ENCODE measurements around the gene FJX1.

FJX1 gene

GRCh38 chr11:35606206-35606605 lies 12.1 kb upstream of the FJX1 start:
- no peak for DNase-seq

DNA sequence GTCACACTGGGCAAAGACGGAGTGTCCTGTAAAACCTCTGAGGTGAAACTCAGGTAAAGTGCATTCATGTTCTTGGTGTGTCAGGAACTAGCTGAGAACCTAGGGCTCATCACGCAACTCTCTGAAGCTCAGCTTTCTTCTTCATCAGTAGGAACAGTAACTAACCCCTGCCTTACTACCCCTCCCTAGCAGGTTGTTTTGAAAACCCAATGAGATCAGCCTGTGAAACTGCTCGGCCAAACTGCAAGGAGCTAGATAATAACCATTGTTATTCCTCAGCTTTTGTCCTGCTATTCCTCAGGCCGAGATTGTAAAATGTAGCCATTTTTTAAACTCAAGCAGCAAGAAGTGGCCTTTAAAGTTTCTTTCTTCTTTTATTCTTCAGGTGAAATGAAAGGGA lies 9.8 kb upstream of the FJX1 start:
- DNase-seq: no peak

- DNase-seq: no peak
These were observed 8.6 kb upstream of the FJX1 start for GRCh38 chr11:35609656-35610055.

GRCh38 chr11:35610631-35611030 lies 7.6 kb upstream of the FJX1 start:
- DNase-seq: no peak

GRCh38 chr11:35611741-35612140 lies 6.5 kb upstream of the FJX1 start:
- DNase-seq: no peak

GRCh38 chr11:35614939-35615569 lies 3.2 kb upstream of the FJX1 start:
- DNase-seq: no peak

- DNase-seq: peak; percentile 49
These were observed 2.0 kb upstream of the FJX1 start for GRCh38 chr11:35615921-35616900.

DNA sequence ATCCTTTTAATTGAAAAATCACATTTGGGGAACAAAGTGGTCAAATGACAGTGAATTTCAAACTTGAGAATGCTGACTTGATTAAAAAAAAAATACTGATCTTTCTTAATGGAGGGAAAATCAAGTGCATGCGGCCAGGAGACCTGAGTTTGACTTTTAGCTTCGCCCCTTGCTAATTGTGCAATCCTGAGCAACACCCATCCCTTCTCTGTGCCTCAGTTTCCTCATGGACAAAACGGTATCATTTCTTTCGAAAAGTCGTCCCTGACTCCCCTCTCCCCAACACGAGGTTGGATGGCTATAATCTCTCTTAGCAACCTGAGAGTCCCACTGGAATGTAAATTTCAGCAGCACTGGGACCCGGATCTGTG lies 959 bp upstream of the FJX1 start:
- no peak for DNase-seq

DNA sequence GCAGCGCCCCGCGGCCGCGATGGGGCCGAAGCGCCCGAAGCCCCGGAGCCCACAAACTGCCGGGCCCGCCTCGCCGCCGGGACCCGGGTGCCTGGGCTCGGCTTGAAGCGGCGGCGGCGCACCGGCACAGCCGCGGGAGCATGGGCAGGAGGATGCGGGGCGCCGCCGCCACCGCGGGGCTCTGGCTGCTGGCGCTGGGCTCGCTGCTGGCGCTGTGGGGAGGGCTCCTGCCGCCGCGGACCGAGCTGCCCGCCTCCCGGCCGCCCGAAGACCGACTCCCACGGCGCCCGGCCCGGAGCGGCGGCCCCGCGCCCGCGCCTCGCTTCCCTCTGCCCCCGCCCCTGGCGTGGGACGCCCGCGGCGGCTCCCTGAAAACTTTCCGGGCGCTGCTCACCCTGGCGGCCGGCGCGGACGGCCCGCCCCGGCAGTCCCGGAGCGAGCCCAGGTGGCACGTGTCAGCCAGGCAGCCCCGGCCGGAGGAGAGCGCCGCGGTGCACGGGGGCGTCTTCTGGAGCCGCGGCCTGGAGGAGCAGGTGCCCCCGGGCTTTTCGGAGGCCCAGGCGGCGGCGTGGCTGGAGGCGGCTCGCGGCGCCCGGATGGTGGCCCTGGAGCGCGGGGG lies 346 bp downstream of the FJX1 start:
- DNase-seq: peak; percentile 28

GRCh38 chr11:35619116-35619854 lies 1.0 kb downstream of the FJX1 start:
- peak; percentile 53 for DNase-seq

DNA sequence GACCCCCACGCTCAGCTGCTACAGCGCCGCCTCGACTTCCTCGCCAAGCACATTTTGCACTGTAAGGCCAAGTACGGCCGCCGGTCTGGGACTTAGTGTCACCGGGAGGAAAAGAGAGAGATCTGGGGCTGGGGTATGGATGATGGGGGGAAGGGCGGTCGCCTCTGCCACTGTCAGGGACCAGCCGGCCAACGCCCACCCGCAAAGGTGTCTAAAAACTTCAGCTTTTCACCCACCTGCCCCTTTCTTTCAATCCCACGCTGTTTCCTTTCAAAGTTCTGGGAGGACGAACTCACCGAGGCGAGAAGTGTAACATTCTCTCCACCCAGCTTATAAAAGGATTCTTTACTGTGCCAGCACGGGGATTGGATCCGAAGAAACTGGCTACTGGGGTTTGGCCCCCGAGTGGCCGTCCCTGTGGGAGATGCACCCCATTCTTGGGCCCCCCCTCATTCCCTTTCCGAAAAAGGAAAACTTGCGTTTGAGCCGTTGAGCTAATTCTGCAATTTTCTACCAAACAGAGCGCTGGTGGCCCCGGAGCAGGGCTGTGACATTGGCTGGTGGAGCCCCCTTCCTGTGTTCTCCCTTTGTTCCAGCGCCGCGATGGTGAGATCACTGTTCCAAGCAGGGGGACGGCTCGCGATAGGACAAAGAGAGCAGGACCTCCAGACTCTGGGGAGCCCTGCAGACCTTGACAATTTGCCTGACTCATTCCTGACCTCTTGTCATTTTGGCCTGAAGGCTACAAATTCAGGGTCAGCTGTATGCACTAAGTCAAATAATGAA lies 1.8 kb downstream of the FJX1 start:
- peak; percentile 57 for DNase-seq

GRCh38 chr11:35620795-35621194 lies 2.5 kb downstream of the FJX1 start:
- no peak for DNase-seq

DNA sequence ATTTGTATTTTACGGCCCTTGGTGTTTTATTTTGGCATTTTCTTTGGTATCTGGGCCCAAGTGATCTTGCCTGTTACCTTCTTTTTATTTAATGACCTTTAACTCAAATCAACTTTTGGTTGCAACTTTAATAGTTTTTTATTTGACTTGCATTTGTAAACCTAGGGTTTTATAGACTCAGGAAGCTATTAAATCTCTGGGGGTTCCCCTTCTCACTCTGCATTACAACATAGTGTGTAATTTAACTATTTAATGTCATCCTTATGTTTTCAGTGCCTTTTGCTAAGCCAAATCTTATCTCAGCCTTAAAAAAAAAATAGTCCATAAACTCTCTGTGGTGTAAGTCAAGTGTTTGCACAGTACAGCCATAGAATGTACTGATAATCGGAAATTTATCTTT lies 3.4 kb downstream of the FJX1 start:
- DNase-seq: no peak

DNA sequence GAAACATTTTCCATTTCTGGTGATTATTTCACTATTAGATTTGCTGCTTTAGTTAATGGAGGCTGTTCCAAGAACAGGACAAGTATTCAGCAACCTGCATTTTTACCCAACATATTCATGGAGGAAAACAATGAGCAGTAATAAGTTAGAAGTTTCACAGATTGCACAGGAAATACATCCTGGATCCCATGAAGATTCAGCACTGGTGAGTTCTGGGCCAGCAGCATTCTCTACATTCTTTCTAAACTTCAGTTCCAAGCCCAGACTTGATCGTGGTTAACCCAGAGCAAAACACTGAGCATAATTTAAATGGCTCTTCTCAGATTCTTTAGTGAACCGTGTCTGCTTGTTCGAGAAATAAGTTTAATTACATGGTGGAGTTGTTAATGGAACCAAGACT lies 3.8 kb downstream of the FJX1 start:
- peak; percentile 59 for DNase-seq

DNA sequence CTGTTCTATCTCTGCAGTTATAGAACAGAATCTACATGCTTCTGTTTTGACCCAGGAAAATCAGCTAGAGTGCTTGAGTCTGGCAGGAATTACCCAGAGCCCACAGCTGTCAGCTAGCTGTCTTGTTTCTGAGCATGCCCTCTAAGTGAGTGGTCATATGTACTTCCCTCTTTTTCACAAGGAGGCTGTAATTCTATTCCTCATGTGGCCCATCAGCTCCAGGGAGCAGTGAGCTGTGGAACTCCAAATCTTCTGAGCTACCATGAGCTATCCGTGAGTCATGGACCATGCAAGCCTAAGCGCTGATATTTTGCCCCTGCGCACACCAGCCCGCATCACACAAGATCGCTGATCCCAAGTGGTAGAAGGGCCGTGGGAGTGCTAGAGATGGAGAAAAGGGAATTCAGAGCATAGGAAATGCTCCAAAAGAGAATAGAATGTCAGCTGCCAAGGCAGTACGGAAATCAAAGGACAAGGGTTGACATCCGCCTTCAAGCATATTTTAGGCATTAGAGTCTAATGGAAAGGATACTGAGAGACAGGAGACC lies 5.4 kb downstream of the FJX1 start:
- DNase-seq: peak; percentile 45

GRCh38 chr11:35624316-35624715 lies 6.1 kb downstream of the FJX1 start:
- no peak for DNase-seq

DNA sequence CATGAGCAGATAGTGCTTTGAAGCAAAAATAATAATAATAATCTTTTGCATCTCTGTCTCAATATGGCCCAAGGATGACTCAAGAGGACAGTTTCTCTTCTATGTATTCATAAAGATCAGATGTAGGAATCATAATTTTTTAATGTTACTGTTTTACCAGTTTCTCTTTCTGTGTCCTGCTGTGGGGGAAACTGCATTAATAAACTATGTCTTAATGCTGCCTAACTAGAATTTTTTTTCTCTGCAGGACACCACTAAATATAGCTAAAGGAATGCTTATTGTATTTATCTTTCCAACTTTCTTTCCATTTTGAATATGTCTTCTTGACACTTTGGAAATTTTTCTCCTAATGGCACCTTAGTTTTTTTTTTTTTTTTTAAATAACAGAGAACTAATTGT lies 6.5 kb downstream of the FJX1 start:
- DNase-seq: no peak

DNA sequence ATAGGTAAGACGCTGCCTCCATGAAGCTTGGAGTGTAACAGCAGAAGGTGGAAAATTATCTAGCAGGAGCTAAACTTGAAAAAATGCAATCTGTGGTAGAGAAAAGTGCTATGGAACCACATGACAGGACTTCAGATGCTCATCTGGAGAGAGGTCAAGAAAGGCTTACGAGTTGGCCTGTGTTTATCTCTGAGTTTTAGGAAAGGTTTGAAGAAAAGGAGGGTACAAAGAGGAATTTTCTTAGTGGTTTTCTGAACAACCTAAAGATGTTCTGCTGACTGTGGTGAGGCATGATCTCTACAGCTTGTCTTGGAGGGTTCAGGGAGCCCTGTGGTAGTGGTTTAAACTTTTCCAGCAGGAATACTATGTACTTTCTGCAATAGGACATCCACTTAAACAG lies 8.2 kb downstream of the FJX1 start:
- no peak for DNase-seq

DNA sequence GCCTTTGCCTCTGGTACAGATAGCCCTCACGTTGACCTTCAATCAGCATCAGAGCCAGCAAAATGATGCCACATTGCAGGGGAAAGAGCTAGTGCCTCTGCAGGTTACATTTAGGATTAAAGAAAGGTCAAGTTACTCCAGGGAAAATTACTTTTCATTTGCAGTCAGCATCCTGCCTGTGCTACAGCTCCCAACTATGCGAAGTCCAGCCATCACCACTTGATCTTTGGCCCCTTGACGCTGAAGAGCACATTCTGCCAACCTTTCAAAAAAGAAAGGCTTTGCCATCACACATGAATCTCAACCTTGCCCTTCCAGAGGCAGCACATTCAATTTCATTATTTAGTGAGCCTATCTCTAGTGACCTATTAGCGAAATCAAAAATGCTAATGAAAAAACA lies 11.3 kb downstream of the FJX1 start:
- no peak for DNase-seq

DNA sequence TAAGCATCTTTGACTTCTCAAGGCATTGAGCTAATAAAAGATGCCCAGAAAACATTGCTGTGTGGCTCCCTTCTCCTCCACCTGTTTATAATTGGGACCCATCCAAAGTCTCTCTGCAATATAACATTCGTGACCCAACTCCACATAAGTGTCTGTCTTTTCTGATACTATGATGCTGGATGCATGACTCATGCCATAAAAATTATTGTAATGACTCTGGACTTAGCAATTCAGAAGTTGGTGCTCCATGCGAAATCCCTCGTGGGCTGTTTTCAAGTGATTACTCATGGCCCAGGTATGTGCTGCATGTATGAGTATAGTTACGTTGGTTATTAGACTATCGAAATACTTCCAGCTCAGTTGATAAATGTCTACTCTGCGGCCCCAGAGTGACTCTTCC lies 11.7 kb downstream of the FJX1 start:
- peak; percentile 27 for DNase-seq

DNA sequence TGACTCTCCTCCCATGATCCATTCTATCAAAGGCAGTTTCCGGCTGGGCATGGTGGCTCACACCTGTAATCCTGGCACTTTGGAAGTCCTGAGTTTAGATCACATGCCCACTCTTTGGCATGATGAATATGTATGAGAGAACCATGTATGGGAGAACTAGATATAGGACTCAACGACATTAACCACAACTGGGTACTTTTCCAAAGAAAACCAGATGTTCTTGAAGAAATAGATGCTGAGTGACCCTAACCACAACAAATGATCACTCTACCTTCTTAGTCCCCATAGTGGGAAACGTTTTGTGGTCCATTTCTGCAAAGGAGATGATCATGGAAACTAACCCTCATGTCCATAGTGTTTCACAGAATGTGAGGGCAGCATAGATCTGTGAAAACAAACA lies 13.6 kb downstream of the FJX1 start:
- no peak for DNase-seq

GRCh38 chr11:35632301-35632700 lies 14.0 kb downstream of the FJX1 start:
- no peak for DNase-seq

Data from 8988T (cell line).